PC-9 (cell line): ENCODE measurements around the gene SPI1. TPM values are rescaled to one million over a fixed set of nuclear protein-coding genes. Genes with fewer than 3 reads are reported as not detected.

Source experiments
- BruUV-seq: library from RNA; stranded (reverse); fragments of 400-500 nt; replicated peaks from 2 replicates; lab custom pipeline; 2021; lab: Mats Ljungman, UMichigan
- CTCF ChIA-PET: fragments of 300-600 bp; sonication (Branson Sonifier 250); formaldehyde crosslinking; loops from one replicate; lab custom pipeline; 2022; ENCODE audit warnings: antibody characterized with exemption; lab: Charles Lee
- POLR2A ChIA-PET: fragments of 300-600 bp; sonication (Branson Sonifier 250); formaldehyde crosslinking; loops from one replicate; lab custom pipeline; 2022; ENCODE audit warnings: antibody characterized with exemption; ENCODE audit not compliant: unreplicated experiment; lab: Charles Lee
- DNase-seq, 2 experiments: peaks; one replicate each; pipeline versions ENCODE4 v3.0.0 to v3.0.0-alpha.2; 2015 to 2022; ENCODE audit warnings: mixed read lengths in 1 of 2
- H2AFZ ChIP-seq: fragments of 200-600 bp; sonication (generic); 2 replicates; pipeline ENCODE4 v1.8.1; 2017; ENCODE audit warnings: antibody characterized with exemption
- H3F3A ChIP-seq: fragments of 200-600 bp; sonication (generic); 2 replicates; pipeline ENCODE4 v1.8.1; 2017; ENCODE audit warnings: antibody characterized with exemption, mild to moderate bottlenecking, low read depth; ENCODE audit not compliant: insufficient read depth
- H3K27ac ChIP-seq: fragments of 200-600 bp; sonication (generic); 2 replicates; pipeline ENCODE4 v1.6.1; 2016; ENCODE audit warnings: mixed run types
- H3K27me3 ChIP-seq: fragments of 200-600 bp; sonication (generic); 2 replicates; pipeline ENCODE4 v1.6.1; 2016; ENCODE audit warnings: low read depth, mixed run types; ENCODE audit not compliant: insufficient read depth
- H3K36me3 ChIP-seq: fragments of 200-600 bp; sonication (generic); 2 replicates; pipeline ENCODE4 v1.6.1; 2016; ENCODE audit warnings: low read depth, mixed run types
- H3K4me1 ChIP-seq: fragments of 200-600 bp; sonication (generic); replicated peaks from 2 replicates; pipeline ENCODE4 v1.6.1; 2016; ENCODE audit warnings: mixed run types; ENCODE audit not compliant: insufficient read depth
- H3K4me2 ChIP-seq: fragments of 200-600 bp; sonication (generic); 2 replicates; pipeline ENCODE4 v1.6.1; 2017; ENCODE audit warnings: mixed run types
- H3K4me3 ChIP-seq: fragments of 200-600 bp; sonication (generic); 2 replicates; pipeline ENCODE4 v1.6.1; 2016; ENCODE audit warnings: mixed run types
- H3K79me2 ChIP-seq: fragments of 200-600 bp; sonication (generic); 2 replicates; pipeline ENCODE4 v1.6.1; 2017; ENCODE audit warnings: low read depth, mixed run types
- H3K9me2 ChIP-seq: fragments of 200-600 bp; sonication (generic); 2 replicates; pipeline ENCODE4 v1.8.1; 2017; ENCODE audit warnings: mild to moderate bottlenecking; ENCODE audit not compliant: insufficient read depth
- H3K9me3 ChIP-seq: fragments of 200-600 bp; sonication (generic); 2 replicates; pipeline ENCODE4 v1.8.1; 2016; ENCODE audit warnings: low read depth; ENCODE audit not compliant: insufficient read depth
- H4K20me1 ChIP-seq: fragments of 200-600 bp; sonication (generic); 2 replicates; pipeline ENCODE4 v1.8.1; 2017; ENCODE audit not compliant: insufficient read depth
- CTCF ChIP-seq: fragments of 200-600 bp; sonication (generic); conservative IDR thresholded peaks from 2 replicates; pipeline ENCODE4 v1.6.1; 2017; ENCODE audit warnings: mixed run types, antibody characterized with exemption, mild to moderate bottlenecking, moderate library complexity
- EZH2 ChIP-seq: fragments of 200-600 bp; sonication (generic); IDR thresholded peaks from 2 replicates; pipeline ENCODE4 v1.8.0; 2017; ENCODE audit warnings: antibody characterized with exemption, low read depth
- intact Hi-C: fragments of 100-400 bp; cut with micrococcal nuclease; formaldehyde crosslinking; loops from one replicate; pipeline ENCODE4 v1.10.0; 2022; ENCODE audit not compliant: unreplicated experiment
- total RNA-seq: library from RNA; stranded (reverse); gene quantifications from 2 replicates; pipeline ENCODE4 v1.2.3, GENCODE V29; 2021

Gene SPI1
- total RNA-seq, 1 experiment from 2014 or later: not detected

GRCh38 chr11:47387944-47388696, 9.8 kb upstream of the SPI1 start:
- DNase-seq: peak in 1 of 2 experiments; percentile 11
- POLR2A ChIA-PET: interaction anchor here (0.6 kb wide), 1 partner anchor 534 kb away, joined by 4 read pairs; no protein-coding TSS in a partner anchor
- intact Hi-C loops: no loop called here

GRCh38 chr11:47384498-47384897, 6.2 kb upstream of the SPI1 start:
- no peaks in the 10 kb centered on the region for H3K9me3 ChIP-seq
- CTCF ChIA-PET: no interaction called here
- DNase-seq: peak in 1 of 2 experiments; percentile 6
- no peaks in the 10 kb centered on the region for H3K9me2 ChIP-seq
- no peaks in the 10 kb centered on the region for H3F3A ChIP-seq
- H4K20me1 ChIP-seq: no peaks in the 10 kb centered on the region
- BruUV-seq: no TSS peak
- H3K4me3 ChIP-seq: no peak overlapping the region
- no peaks in the 10 kb centered on the region for H3K27me3 ChIP-seq
- intact Hi-C loops: no loop called here
- no peaks in the 10 kb centered on the region for H3K79me2 ChIP-seq
- no peaks in the 10 kb centered on the region for H3K4me1 ChIP-seq
- no peaks in the 10 kb centered on the region for H3K36me3 ChIP-seq
- H3K4me2 ChIP-seq: no peak overlapping the region
- H2AFZ ChIP-seq: no peak overlapping the region
- POLR2A ChIA-PET: no interaction called here
- no peak for TF ChIP-seq CTCF
- no peak for TF ChIP-seq EZH2
- H3K27ac ChIP-seq: no peak overlapping the region

More at GRCh38 chr11:47387944-47388696, 9.8 kb upstream of the SPI1 start:
- H3F3A ChIP-seq: no peaks in the 10 kb centered on the region
- no peaks in the 10 kb centered on the region for H3K36me3 ChIP-seq
- H4K20me1 ChIP-seq: no peaks in the 10 kb centered on the region
- H3K4me2 ChIP-seq: no peak overlapping the region
- H3K27ac ChIP-seq: no peak overlapping the region
- H3K4me3 ChIP-seq: no peak overlapping the region
- no TSS peak for BruUV-seq
- no peaks in the 10 kb centered on the region for H3K9me2 ChIP-seq
- H3K4me1 ChIP-seq: no peaks in the 10 kb centered on the region
- TF ChIP-seq EZH2 (no peak), CTCF (no peak)
- H3K27me3 ChIP-seq: no peaks in the 10 kb centered on the region
- H2AFZ ChIP-seq: no peak overlapping the region
- no peaks in the 10 kb centered on the region for H3K79me2 ChIP-seq
- H3K9me3 ChIP-seq: no peaks in the 10 kb centered on the region
- CTCF ChIA-PET: no interaction called here

- H3K27me3 ChIP-seq: no peaks in the 10 kb centered on the region
- H4K20me1 ChIP-seq: no peaks in the 10 kb centered on the region
- no peaks in the 10 kb centered on the region for H3F3A ChIP-seq
- no peaks in the 10 kb centered on the region for H3K36me3 ChIP-seq
- no peaks in the 10 kb centered on the region for H3K79me2 ChIP-seq
- no peak for TF ChIP-seq CTCF
- no peak for TF ChIP-seq EZH2
- H3K4me3 ChIP-seq: no peak overlapping the region
- H3K27ac ChIP-seq: no peak overlapping the region
- peak in 1 of 2 experiments; percentile 11 for DNase-seq
- BruUV-seq: no TSS peak
- no peak overlapping the region for H2AFZ ChIP-seq
- POLR2A ChIA-PET: no interaction called here
- H3K9me2 ChIP-seq: no peaks in the 10 kb centered on the region
- no peaks in the 10 kb centered on the region for H3K9me3 ChIP-seq
- no peaks in the 10 kb centered on the region for H3K4me1 ChIP-seq
- CTCF ChIA-PET: no interaction called here
- intact Hi-C loops: no loop called here
- H3K4me2 ChIP-seq: no peak overlapping the region
These were observed 4.7 kb upstream of the SPI1 start for GRCh38 chr11:47383071-47383470.
